ENCODE measurements around the gene HEPN1.

DNA sequence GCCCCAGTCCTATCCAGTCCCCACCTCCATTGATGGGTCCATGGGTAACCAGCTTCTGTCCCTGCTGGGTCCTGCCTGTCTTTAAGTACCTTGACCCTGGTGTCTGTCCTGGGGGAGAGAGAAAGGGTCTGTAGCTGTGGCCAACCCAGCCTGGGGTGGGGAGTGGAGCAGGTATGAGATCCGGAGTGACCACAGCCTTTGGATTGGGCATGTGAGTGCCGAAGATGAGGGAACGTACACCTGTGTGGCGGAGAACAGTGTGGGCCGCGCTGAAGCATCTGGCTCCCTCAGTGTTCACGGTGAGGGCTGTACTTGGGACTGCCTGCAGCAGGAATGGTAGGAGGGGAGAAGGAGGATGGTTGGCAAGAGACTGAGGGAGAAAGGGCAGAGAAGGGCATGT lies 48.6 kb upstream of the HEPN1 start:
- TF ChIP-seq, protein P1, sequence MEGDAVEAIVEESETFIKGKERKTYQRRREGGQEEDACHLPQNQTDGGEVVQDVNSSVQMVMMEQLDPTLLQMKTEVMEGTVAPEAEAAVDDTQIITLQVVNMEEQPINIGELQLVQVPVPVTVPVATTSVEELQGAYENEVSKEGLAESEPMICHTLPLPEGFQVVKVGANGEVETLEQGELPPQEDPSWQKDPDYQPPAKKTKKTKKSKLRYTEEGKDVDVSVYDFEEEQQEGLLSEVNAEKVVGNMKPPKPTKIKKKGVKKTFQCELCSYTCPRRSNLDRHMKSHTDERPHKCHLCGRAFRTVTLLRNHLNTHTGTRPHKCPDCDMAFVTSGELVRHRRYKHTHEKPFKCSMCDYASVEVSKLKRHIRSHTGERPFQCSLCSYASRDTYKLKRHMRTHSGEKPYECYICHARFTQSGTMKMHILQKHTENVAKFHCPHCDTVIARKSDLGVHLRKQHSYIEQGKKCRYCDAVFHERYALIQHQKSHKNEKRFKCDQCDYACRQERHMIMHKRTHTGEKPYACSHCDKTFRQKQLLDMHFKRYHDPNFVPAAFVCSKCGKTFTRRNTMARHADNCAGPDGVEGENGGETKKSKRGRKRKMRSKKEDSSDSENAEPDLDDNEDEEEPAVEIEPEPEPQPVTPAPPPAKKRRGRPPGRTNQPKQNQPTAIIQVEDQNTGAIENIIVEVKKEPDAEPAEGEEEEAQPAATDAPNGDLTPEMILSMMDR (IDR thresholded peaks at IDR 0.05 in 8 of 11, conservative IDR thresholded peaks at IDR 0.05 in 3 of 11), result no peak
- TF ChIP-seq POLR2A (IDR thresholded peaks at IDR 0.05), result no peak
